HG03060 (cell line): Measurements from ENCODE around the gene FGD4.

Experiments used
- ATAC-seq: cut with Tn5 transposase; IDR thresholded peaks from one replicate; pipeline ENCODE4 v1.9.1; 2021; ENCODE audit warnings: low read depth, moderate number of reproducible peaks; ENCODE audit not compliant: unreplicated experiment

Gene FGD4

GRCh38 chr12:32659908-32660440, 260.6 kb downstream of the FGD4 start:
- ATAC-seq = no peak

GRCh38 chr12:32661706-32662105, 262.3 kb downstream of the FGD4 start:
- no peak for ATAC-seq

- no peak for ATAC-seq
Observed at GRCh38 chr12:32662665-32663064, 263.3 kb downstream of the FGD4 start.

- no peak for ATAC-seq
Observed at GRCh38 chr12:32666018-32666417, 266.7 kb downstream of the FGD4 start.

GRCh38 chr12:32669584-32669983, 270.2 kb downstream of the FGD4 start:
- ATAC-seq = no peak

GRCh38 chr12:32671930-32672780, 272.8 kb downstream of the FGD4 start:
- no peak for ATAC-seq

- peak; percentile 88 for ATAC-seq
Observed at GRCh38 chr12:32679091-32679919, 279.9 kb downstream of the FGD4 start, which contains the start of gene DNM1L. DNM1L (plus strand) TSS chr12:32679301; CDS start chr12:32679364, 63 bp downstream.

- ATAC-seq = no peak
Observed at GRCh38 chr12:32679920-32680237, 280.5 kb downstream of the FGD4 start.

- no peak for ATAC-seq
Observed at GRCh38 chr12:32680787-32681186, 281.4 kb downstream of the FGD4 start.

GRCh38 chr12:32681272-32681671, 281.9 kb downstream of the FGD4 start:
- no peak for ATAC-seq

- ATAC-seq = no peak
Observed at GRCh38 chr12:32686340-32686739, 287.0 kb downstream of the FGD4 start.

GRCh38 chr12:32688786-32689185, 289.4 kb downstream of the FGD4 start:
- ATAC-seq = no peak

GRCh38 chr12:32690927-32691326, 291.6 kb downstream of the FGD4 start:
- ATAC-seq = no peak

- no peak for ATAC-seq
Observed at GRCh38 chr12:32692358-32692757, 293.0 kb downstream of the FGD4 start.

- no peak for ATAC-seq
Observed at GRCh38 chr12:32693036-32693435, 293.7 kb downstream of the FGD4 start.
